ENCODE data around the gene LPCAT1. TPM values are rescaled to one million over a fixed set of nuclear protein-coding genes. Genes with fewer than 3 reads are reported as not detected.

Gene LPCAT1
- total RNA-seq, 1 donor: 41.3 TPM

DNA sequence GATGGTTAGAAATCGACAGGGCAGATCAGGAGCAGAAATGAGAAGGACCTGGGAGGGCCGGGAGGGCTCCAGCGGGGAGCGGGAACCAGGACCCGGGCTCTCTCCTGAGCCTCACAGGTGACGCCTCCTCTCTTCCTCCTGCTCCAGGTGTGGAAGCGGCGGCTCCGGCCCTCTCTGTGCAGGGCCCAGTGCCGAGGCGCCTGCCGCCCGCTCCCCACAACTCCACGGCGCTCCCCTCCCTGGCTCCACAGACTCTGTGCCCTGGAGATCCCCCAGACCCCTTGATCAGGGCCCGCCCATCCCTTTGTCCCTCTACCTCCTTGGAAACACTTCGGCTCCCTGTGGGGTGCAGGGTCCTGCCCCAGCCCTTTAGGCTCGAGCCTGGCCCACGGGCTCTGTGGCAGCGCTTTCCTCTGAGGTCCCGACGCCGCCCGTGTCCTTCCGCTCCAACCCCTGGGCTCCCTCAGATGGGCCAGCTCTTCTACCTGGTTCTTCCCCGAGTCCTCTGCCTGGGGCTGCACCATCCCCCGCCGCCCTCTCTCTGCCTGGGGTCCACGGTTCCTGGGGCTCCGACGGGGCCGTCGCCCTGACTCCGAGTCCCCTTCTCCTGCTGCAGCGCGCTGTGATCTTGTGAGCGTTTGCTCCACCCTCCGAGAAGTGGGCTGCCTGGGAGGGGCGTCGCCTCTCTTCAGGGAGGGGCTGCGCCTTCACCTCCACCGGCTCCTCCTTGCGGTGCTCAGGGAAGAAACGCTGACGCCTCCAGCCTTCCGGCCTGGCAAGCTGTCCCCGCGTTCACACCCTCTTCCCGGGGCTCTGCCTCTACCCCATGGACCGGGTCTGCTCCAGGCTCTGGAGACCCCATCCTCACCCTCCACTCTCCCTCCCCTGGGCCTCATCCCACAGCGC, 56.2 kb downstream of the LPCAT1 start:
- TF ChIP-seq, protein P1, sequence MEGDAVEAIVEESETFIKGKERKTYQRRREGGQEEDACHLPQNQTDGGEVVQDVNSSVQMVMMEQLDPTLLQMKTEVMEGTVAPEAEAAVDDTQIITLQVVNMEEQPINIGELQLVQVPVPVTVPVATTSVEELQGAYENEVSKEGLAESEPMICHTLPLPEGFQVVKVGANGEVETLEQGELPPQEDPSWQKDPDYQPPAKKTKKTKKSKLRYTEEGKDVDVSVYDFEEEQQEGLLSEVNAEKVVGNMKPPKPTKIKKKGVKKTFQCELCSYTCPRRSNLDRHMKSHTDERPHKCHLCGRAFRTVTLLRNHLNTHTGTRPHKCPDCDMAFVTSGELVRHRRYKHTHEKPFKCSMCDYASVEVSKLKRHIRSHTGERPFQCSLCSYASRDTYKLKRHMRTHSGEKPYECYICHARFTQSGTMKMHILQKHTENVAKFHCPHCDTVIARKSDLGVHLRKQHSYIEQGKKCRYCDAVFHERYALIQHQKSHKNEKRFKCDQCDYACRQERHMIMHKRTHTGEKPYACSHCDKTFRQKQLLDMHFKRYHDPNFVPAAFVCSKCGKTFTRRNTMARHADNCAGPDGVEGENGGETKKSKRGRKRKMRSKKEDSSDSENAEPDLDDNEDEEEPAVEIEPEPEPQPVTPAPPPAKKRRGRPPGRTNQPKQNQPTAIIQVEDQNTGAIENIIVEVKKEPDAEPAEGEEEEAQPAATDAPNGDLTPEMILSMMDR (IDR thresholded peaks at IDR 0.05; ENCODE audit: insufficient read depth, low read length): no peak
- DNase-seq (ENCODE audit: low read depth): no peak
- no peak overlapping the region for H3K4me3 ChIP-seq (ENCODE audit: low read depth, low read length)

DNA sequence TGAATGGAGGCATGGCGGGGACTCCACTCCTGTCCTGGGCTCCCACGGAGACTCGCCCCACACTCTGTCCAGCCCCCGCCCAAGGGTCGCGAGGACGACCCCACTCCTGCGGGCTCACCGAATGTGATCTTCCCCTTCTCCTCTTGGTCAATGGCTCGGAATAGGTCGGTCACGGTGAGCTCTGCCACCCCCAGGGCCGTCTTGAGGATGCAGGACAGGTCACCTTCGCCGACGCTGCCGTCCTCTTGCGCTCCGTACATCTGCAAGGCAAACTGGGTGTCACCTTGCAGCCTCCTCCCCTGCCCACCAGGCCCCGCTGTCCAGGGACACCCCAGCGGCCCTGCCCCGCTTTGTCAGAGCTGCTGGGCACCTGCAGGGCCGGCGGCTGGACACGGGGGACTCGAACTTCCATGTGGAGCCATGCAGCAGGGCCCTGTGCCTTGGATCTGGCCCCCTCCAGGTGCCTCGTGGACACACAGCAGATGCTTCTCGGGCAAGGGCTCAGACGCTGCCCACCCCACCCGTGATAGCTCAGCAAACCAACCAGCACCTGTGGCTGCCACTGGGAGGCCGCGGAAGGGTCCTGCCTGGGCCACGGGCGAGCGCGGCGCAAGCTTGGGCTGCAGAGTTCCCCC, 57.0 kb downstream of the LPCAT1 start:
- H3K4me3 ChIP-seq (ENCODE audit: low read depth, low read length): no peak overlapping the region
- no peak for DNase-seq (ENCODE audit: low read depth)
- TF ChIP-seq, protein P1 (IDR thresholded peaks at IDR 0.05; ENCODE audit: insufficient read depth, low read length): no peak

DNA sequence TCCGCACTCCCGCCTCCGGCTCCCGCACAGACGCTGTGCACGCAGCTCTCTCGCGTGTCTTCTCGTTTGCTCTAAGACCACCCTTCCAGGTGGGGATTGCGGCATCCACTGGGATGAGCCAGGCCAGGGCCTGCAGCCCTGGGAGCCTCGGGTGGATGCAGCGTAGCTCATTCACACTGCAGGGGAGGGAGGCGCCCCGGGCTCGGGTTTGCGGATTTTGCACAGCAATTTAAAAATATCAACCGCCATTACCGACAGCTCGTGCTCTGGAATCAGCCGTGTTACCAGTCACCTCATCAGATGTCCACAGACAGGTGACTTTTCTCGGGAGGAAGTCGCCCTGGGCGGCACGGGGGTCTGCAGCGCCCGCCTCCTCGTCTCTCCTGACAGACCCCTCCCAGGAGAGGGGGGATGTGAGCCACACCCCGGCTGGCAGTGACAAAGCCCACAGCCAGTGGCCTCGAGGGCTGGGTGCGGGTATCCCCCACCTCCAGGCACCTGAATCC, 57.7 kb downstream of the LPCAT1 start:
- no peak overlapping the region for H3K4me3 ChIP-seq (ENCODE audit: low read depth, low read length)
- TF ChIP-seq, protein P1 (IDR thresholded peaks at IDR 0.05; ENCODE audit: insufficient read depth, low read length): no peak
- DNase-seq (ENCODE audit: low read depth): no peak

DNA sequence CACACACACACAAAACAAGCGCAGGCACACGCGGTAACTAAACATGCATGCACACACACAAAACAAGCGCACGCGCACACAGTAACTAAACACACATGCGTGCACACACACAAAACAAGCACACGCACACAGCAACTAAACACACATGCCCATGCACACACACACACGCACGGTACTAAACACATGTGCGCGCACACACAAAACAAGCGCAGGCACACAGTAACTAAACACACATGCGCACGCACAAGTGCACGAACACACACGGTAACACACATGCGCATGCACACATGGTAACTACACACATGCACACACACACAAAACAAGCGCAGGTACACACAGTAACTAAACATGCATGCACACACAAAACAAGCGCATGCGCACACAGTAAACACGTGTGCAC, 58.6 kb downstream of the LPCAT1 start:
- TF ChIP-seq, protein P1 (IDR thresholded peaks at IDR 0.05; ENCODE audit: insufficient read depth, low read length): no peak
- H3K4me3 ChIP-seq (ENCODE audit: low read depth, low read length): no peak overlapping the region
- no peak for DNase-seq (ENCODE audit: low read depth)

DNA sequence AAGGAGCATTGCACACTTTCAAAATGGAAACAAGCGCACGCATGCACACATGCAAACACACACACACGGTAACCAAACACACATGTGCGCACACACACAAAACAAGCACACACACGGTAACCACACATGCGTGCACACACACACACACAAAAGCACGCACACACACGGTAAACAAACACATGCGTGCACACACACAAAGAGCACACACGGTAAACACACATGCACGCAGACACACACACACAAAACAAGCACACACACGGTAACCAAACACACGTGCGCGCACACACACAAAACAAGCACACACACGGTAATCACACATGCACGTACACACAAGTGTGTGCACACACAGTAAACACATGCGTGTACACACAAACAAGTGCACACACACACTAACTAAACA, 59.2 kb downstream of the LPCAT1 start:
- H3K4me3 ChIP-seq (ENCODE audit: low read depth, low read length): no peak overlapping the region
- TF ChIP-seq, protein P1 (IDR thresholded peaks at IDR 0.05; ENCODE audit: insufficient read depth, low read length): no peak
- no peak for DNase-seq (ENCODE audit: low read depth)

DNA sequence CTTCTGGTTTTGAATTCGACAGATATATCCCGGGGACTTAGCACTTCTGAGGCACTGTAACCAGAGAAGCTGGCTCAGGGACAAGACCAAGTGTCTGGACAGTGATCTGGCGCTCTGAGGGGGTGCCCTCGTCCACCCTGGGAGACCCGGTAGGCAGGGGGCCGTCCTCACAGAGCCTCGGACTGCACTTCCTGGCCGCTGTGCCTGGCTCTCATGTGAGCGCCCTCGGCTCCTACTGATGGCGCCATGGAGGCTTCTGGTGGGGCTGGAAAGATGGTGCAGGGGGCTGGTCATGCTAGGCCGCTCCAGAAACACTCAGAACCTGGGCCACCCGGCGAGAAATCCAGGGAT, 59.7 kb downstream of the LPCAT1 start:
- no peak overlapping the region for H3K4me3 ChIP-seq (ENCODE audit: low read depth, low read length)
- no peak for DNase-seq (ENCODE audit: low read depth)
- TF ChIP-seq, protein P1 (IDR thresholded peaks at IDR 0.05; ENCODE audit: insufficient read depth, low read length): no peak

All from fibroblast of the aortic adventitia (primary cell).